Glutamatergic neuron (in vitro differentiated cells): ENCODE data around the gene BTBD9. TPM values are rescaled to one million over a fixed set of nuclear protein-coding genes. Genes with fewer than 3 reads are reported as not detected.

Source experiments
- DNase-seq: peaks from one replicate; pipeline ENCODE4 v3.0.0; 2022
- H3K27ac Mint-ChIP-seq: one replicate; pipeline ENCODE4 v1.8.0; 2020; ENCODE audit warnings: mild to moderate bottlenecking, mixed read lengths, inconsistent platforms; ENCODE audit not compliant: unreplicated experiment
- H3K27me3 Mint-ChIP-seq: one replicate; pipeline ENCODE4 v1.8.0; 2020; ENCODE audit warnings: mild to moderate bottlenecking, moderate library complexity, mixed read lengths, inconsistent platforms; ENCODE audit not compliant: unreplicated experiment
- H3K36me3 Mint-ChIP-seq: one replicate; pipeline ENCODE4 v1.8.0; 2020; ENCODE audit warnings: mild to moderate bottlenecking, mixed read lengths, inconsistent platforms; ENCODE audit not compliant: unreplicated experiment
- H3K4me1 Mint-ChIP-seq: one replicate; pipeline ENCODE4 v1.8.0; 2020; ENCODE audit warnings: mild to moderate bottlenecking, low read depth, mixed read lengths, inconsistent platforms; ENCODE audit not compliant: unreplicated experiment
- H3K4me3 Mint-ChIP-seq: one replicate; pipeline ENCODE4 v1.8.0; 2020; ENCODE audit warnings: mild to moderate bottlenecking, mixed read lengths, inconsistent platforms; ENCODE audit not compliant: unreplicated experiment
- H3K9me3 Mint-ChIP-seq: one replicate; pipeline ENCODE4 v1.8.0; 2020; ENCODE audit warnings: mild to moderate bottlenecking, moderate library complexity, mixed read lengths, inconsistent platforms; ENCODE audit not compliant: unreplicated experiment
- total RNA-seq: library from RNA; stranded (reverse); fragmentation: NEBNext Ultra II Directional; extraction: Animal tissue kit (Norgen Biotek cat#: 25700); gene quantifications from one replicate; pipeline ENCODE4 v1.2.1, GENCODE V29; 2021; ENCODE audit not compliant: unreplicated experiment
- TF ChIP-seq, protein P1 (sequence below): fragments of 200-600 bp; sonication (generic); IDR thresholded peaks from one replicate; pipeline ENCODE4 v1.5.0; 2021; ENCODE audit not compliant: partially characterized antibody, unreplicated experiment

The BTBD9 gene
- total RNA-seq, 1 donor from 2014 or later, result 18.8 TPM

DNA sequence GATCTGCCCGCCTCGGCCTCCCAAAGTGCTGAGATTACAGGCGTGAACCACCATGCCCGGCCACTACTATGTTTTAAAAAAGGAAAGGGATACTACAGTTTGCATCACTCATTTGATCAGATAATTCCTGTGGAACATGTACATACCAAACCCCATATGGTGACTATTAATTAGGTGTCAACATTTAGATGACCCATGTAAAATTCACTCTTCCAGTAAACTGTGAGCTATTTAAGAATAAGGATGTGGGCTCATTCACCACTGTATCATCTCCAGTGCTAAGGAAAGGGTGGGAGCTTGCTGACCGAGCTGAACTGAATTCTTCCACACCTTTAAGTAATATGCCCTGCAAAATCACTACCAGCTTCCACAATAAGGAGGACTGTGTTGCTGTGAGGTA lies 127.5 kb downstream of the BTBD9 start:
- TF ChIP-seq, protein P1, sequence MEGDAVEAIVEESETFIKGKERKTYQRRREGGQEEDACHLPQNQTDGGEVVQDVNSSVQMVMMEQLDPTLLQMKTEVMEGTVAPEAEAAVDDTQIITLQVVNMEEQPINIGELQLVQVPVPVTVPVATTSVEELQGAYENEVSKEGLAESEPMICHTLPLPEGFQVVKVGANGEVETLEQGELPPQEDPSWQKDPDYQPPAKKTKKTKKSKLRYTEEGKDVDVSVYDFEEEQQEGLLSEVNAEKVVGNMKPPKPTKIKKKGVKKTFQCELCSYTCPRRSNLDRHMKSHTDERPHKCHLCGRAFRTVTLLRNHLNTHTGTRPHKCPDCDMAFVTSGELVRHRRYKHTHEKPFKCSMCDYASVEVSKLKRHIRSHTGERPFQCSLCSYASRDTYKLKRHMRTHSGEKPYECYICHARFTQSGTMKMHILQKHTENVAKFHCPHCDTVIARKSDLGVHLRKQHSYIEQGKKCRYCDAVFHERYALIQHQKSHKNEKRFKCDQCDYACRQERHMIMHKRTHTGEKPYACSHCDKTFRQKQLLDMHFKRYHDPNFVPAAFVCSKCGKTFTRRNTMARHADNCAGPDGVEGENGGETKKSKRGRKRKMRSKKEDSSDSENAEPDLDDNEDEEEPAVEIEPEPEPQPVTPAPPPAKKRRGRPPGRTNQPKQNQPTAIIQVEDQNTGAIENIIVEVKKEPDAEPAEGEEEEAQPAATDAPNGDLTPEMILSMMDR, result no peak
- Mint-ChIP-seq H3K27ac (no peak overlapping the region), H3K4me3 (no peak overlapping the region), H3K27me3 (peaks cover 1% of the 10 kb centered on the region), H3K4me1 (peaks cover 3% of the 10 kb centered on the region), H3K9me3 (no peaks in the 10 kb centered on the region), H3K36me3 (no peaks in the 10 kb centered on the region)
- DNase-seq, result no peak

DNA sequence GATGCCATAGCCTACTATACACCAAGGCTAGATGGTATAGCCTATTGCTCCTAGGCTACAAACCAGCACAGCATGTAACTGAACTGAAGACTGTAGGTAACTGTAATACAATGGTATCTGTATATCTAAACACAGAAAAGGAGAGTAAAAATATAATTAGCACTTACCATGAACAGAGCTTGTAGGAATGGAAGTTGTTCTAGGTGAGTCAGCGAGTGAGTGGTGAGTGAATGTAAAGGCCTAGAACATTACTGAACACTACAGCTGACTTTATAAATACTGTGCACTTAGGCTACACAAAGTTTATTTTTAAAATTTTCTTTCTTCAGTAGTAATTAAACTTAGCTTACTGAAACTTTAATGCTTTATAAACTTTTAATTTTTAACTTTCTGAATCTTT lies 129.5 kb downstream of the BTBD9 start:
- H3K27ac Mint-ChIP-seq, result no peak overlapping the region
- peaks cover 1% of the 10 kb centered on the region for H3K27me3 Mint-ChIP-seq
- no peak for DNase-seq
- no peak overlapping the region for H3K4me3 Mint-ChIP-seq
- H3K9me3 Mint-ChIP-seq, result no peaks in the 10 kb centered on the region
- H3K36me3 Mint-ChIP-seq, result no peaks in the 10 kb centered on the region
- peaks cover 3% of the 10 kb centered on the region for H3K4me1 Mint-ChIP-seq
- TF ChIP-seq, protein P1, result no peak

DNA sequence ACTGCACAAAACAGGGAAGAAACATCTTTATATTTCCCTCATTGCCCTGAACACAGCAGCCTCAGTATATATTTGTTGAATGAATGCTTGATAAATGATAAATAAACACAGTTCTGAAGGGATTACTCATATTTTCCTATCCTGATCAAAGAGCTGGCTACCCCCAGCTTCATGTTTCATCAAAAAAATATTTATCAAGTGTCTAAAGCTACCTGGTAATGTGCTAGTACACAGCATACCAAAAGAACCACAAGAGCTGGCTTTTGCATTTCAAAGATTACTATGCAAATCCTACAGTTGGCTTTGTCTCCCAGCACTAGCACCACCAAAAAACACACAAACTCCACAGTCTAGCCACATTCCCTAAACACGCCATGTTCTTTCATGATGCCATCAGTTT lies 130.0 kb downstream of the BTBD9 start:
- TF ChIP-seq, protein P1, result no peak
- Mint-ChIP-seq H3K4me1 (peaks cover 3% of the 10 kb centered on the region), H3K27me3 (peaks cover 1% of the 10 kb centered on the region), H3K27ac (no peak overlapping the region), H3K36me3 (no peaks in the 10 kb centered on the region), H3K9me3 (no peaks in the 10 kb centered on the region), H3K4me3 (no peak overlapping the region)
- DNase-seq, result no peak

DNA sequence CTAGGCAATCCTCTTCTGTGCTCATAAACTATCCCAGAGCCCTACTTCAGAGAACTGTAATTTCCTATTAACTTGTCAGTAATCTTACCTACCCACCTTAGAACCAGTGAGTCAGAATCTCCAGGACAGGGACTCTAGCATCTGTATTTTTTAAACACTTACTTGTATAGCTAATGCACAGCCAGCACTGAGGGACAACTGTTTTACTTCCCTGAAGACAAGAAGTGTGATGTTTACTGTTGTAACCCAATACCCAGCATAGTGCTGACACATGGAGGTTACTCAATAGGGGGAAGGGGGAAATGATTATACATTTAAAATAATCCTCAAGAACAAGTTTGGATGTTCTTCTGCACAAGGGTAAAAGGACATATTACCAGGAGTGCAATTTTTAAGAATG lies 130.8 kb downstream of the BTBD9 start:
- H3K36me3 Mint-ChIP-seq, result no peaks in the 10 kb centered on the region
- H3K27ac Mint-ChIP-seq, result no peak overlapping the region
- no peak for DNase-seq
- no peak overlapping the region for H3K4me3 Mint-ChIP-seq
- peaks cover 1% of the 10 kb centered on the region for H3K27me3 Mint-ChIP-seq
- peaks cover 2% of the 10 kb centered on the region for H3K4me1 Mint-ChIP-seq
- TF ChIP-seq, protein P1, result no peak
- no peaks in the 10 kb centered on the region for H3K9me3 Mint-ChIP-seq

DNA sequence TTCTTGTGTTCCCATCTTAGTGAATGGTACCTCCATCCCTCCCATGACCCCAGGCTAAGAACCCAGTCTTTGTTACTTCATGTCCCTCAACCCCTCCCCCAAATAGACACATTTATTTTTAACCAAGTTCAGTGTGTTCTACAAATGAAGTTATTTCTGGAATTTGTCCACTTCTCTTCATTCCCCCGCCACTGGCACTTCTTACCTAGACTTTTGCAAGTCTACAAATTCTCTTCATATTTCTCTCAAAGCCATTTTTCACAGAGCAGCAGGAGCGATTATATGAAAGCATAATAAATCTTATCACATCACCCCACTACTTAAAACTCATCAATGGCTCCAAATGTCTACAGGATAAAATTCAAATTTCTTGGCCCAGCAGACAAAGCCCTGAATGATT lies 131.4 kb downstream of the BTBD9 start:
- H3K27me3 Mint-ChIP-seq, result no peaks in the 10 kb centered on the region
- DNase-seq, result no peak
- H3K27ac Mint-ChIP-seq, result no peak overlapping the region
- H3K4me3 Mint-ChIP-seq, result no peak overlapping the region
- TF ChIP-seq, protein P1, result no peak
- H3K36me3 Mint-ChIP-seq, result no peaks in the 10 kb centered on the region
- no peaks in the 10 kb centered on the region for H3K4me1 Mint-ChIP-seq
- no peaks in the 10 kb centered on the region for H3K9me3 Mint-ChIP-seq
